IMR-90 (cell line): ENCODE data around the gene OR2M7. TPM values are rescaled to one million over a fixed set of nuclear protein-coding genes. Genes with fewer than 3 reads are reported as not detected.

ENCODE experiments used
- ATAC-seq: fragments of 200-7000 bp; cut with Tn5 transposase; 2 replicates; pipeline ENCODE4 v1.9.1; 2020; ENCODE audit warnings: low read depth, mild to moderate bottlenecking, moderate library complexity
- BruUV-seq: library from RNA; stranded (reverse); fragments of 400-500 nt; replicated peaks from 2 replicates; lab custom pipeline; 2021; lab: Mats Ljungman, UMichigan
- CTCF ChIA-PET: fragments of 300-600 bp; formaldehyde crosslinking; extraction: SDS; loops from one replicate; lab custom pipeline; 2021; ENCODE audit warnings: antibody characterized with exemption; lab: Yijun Ruan, JAX
- POLR2A ChIA-PET: fragments of 300-600 bp; sonication (Branson Sonifier 250); formaldehyde crosslinking; loops from one replicate; lab custom pipeline; 2022; ENCODE audit warnings: antibody characterized with exemption; ENCODE audit not compliant: unreplicated experiment; lab: Charles Lee
- DNase-seq: peaks from one replicate; pipeline ENCODE4 v3.0.0; 2013
- H2AFZ ChIP-seq: replicated peaks from 2 replicates; pipeline ENCODE3; 2013; ENCODE audit warnings: low read length, mild to moderate bottlenecking; ENCODE audit not compliant: poor library complexity
- H2AK5ac ChIP-seq: 2 replicates; pipeline ENCODE4 v1.6.1; 2013; ENCODE audit warnings: low read depth, low read length, inconsistent platforms
- H2AK9ac ChIP-seq: replicated peaks from 2 replicates; pipeline ENCODE3; 2013; ENCODE audit warnings: mild to moderate bottlenecking, low read depth, low read length, moderate library complexity; ENCODE audit not compliant: poor library complexity
- H2BK120ac ChIP-seq: 2 replicates; pipeline ENCODE4 v1.6.1; 2013; ENCODE audit warnings: low read depth, low read length, inconsistent platforms
- H2BK15ac ChIP-seq: 3 replicates; pipeline ENCODE4 v1.6.1; 2013; ENCODE audit warnings: low read depth, low read length, inconsistent platforms
- H2BK20ac ChIP-seq: 2 replicates; pipeline ENCODE4 v1.6.1; 2013; ENCODE audit warnings: low read depth, mild to moderate bottlenecking, inconsistent platforms, low read length, moderate library complexity
- H2BK5ac ChIP-seq: 2 replicates; pipeline ENCODE4 v1.6.1; 2013; ENCODE audit warnings: mild to moderate bottlenecking, low read depth, low read length, inconsistent platforms; ENCODE audit not compliant: poor library complexity, severe bottlenecking
- H3K14ac ChIP-seq: replicated peaks from 2 replicates; pipeline ENCODE4 v1.6.1; 2013; ENCODE audit warnings: low read depth, low read length, inconsistent platforms
- H3K18ac ChIP-seq: 2 replicates; pipeline ENCODE4 v1.6.1; 2013; ENCODE audit warnings: low read depth, low read length, control low read depth
- H3K23ac ChIP-seq: 2 replicates; pipeline ENCODE4 v1.6.1; 2013; ENCODE audit warnings: low read depth, low read length, inconsistent platforms
- H3K27ac ChIP-seq: 2 replicates; pipeline ENCODE4 v1.5.1; 2013; ENCODE audit warnings: mild to moderate bottlenecking, control low read depth, low read length; ENCODE audit not compliant: insufficient read depth
- H3K27me3 ChIP-seq: 2 replicates; pipeline ENCODE4 v1.6.1; 2013; ENCODE audit warnings: low read length; ENCODE audit not compliant: control insufficient read depth, insufficient read depth
- H3K36me3 ChIP-seq: 2 replicates; pipeline ENCODE4 v1.6.1; 2013; ENCODE audit warnings: low read length, mixed read lengths; ENCODE audit not compliant: control insufficient read depth, insufficient read depth
- H3K4ac ChIP-seq: 2 replicates; pipeline ENCODE4 v1.6.1; 2013; ENCODE audit warnings: low read depth, low read length, inconsistent platforms
- H3K4me1 ChIP-seq: 2 replicates; pipeline ENCODE4 v1.6.1; 2013; ENCODE audit warnings: low read length, mixed read lengths; ENCODE audit not compliant: control insufficient read depth, insufficient read depth
- H3K4me2 ChIP-seq: 2 replicates; pipeline ENCODE4 v1.6.1; 2013; ENCODE audit warnings: low read depth, mild to moderate bottlenecking, control low read depth, low read length, moderate library complexity
- H3K4me3 ChIP-seq: 2 replicates; pipeline ENCODE4 v1.5.1; 2013; ENCODE audit warnings: low read depth, mild to moderate bottlenecking, control low read depth, low read length, moderate library complexity; ENCODE audit not compliant: insufficient read depth
- H3K56ac ChIP-seq: 2 replicates; pipeline ENCODE4 v1.6.1; 2013; ENCODE audit warnings: low read length, inconsistent platforms; ENCODE audit not compliant: insufficient read depth; ENCODE audit errors: extremely low read depth
- H3K79me1 ChIP-seq, 2 experiments: 2 replicates each; pipeline ENCODE4 v1.6.1; 2013; ENCODE audit warnings: low read length in 2 of 2, inconsistent platforms in 1 of 2, low read depth in 1 of 2
- H3K9ac ChIP-seq: 2 replicates; pipeline ENCODE4 v1.6.1; 2013; ENCODE audit warnings: low read depth, low read length, control low read depth
- H3K9me1 ChIP-seq: 2 replicates; pipeline ENCODE4 v1.6.1; 2013; ENCODE audit warnings: low read length, inconsistent platforms; ENCODE audit not compliant: insufficient read depth
- H3K9me3 ChIP-seq: 2 replicates; pipeline ENCODE4 v1.6.1; 2013; ENCODE audit warnings: low read length; ENCODE audit not compliant: control insufficient read depth, insufficient read depth
- H4K20me1 ChIP-seq: 2 replicates; pipeline ENCODE4 v1.6.1; 2013; ENCODE audit warnings: low read length, inconsistent platforms; ENCODE audit not compliant: insufficient read depth
- H4K5ac ChIP-seq: 2 replicates; pipeline ENCODE4 v1.6.1; 2013; ENCODE audit warnings: mild to moderate bottlenecking, low read depth, low read length, control low read depth
- H4K8ac ChIP-seq, 2 experiments: 2 replicates each; pipeline ENCODE4 v1.6.1; 2013; ENCODE audit warnings: low read depth in 2 of 2, low read length in 2 of 2, control low read depth in 1 of 2, inconsistent platforms in 1 of 2
- H4K91ac ChIP-seq: 2 replicates; pipeline ENCODE4 v1.6.1; 2013; ENCODE audit warnings: low read depth, low read length, inconsistent platforms; ENCODE audit not compliant: insufficient read depth
- BHLHE40 ChIP-seq: fragments of 150-350 bp; IDR thresholded peaks from 2 replicates; pipeline ENCODE4 v1.6.1; 2016; ENCODE audit warnings: mild to moderate bottlenecking, low read depth, low read length
- CEBPB ChIP-seq: IDR thresholded peaks from 2 replicates; pipeline ENCODE4 v1.6.1; 2012; ENCODE audit warnings: low read depth, low read length, improper control_type of control experiment
- CHD1 ChIP-seq: IDR thresholded peaks from 2 replicates; pipeline ENCODE4 v1.6.1; 2012; ENCODE audit warnings: low read depth, low read length, improper control_type of control experiment
- CTCF ChIP-seq: conservative IDR thresholded peaks from 2 replicates; pipeline ENCODE4 v1.5.1; 2012; ENCODE audit warnings: mild to moderate bottlenecking, low read depth, low read length, improper control_type of control experiment
- ELK1 ChIP-seq: fragments of 150-350 bp; IDR thresholded peaks from 2 replicates; pipeline ENCODE4 v1.6.1; 2016; ENCODE audit warnings: low read depth, mild to moderate bottlenecking, low read length, moderate library complexity, borderline replicate concordance
- FOS ChIP-seq: fragments of 150-350 bp; IDR thresholded peaks from 2 replicates; pipeline ENCODE4 v1.6.1; 2016; ENCODE audit warnings: low read depth, low read length
- MAFK ChIP-seq: IDR thresholded peaks from 2 replicates; pipeline ENCODE4 v1.6.1; 2012; ENCODE audit warnings: low read depth, low read length, improper control_type of control experiment
- MAZ ChIP-seq: IDR thresholded peaks from 2 replicates; pipeline ENCODE4 v1.6.1; 2012; ENCODE audit warnings: low read depth, mild to moderate bottlenecking, low read length, improper control_type of control experiment, moderate library complexity, borderline replicate concordance
- MXI1 ChIP-seq: IDR thresholded peaks from 2 replicates; pipeline ENCODE4 v1.6.1; 2012; ENCODE audit warnings: low read depth, mild to moderate bottlenecking, low read length, moderate library complexity, borderline replicate concordance
- NFE2L2 ChIP-seq: fragments of 150-350 bp; IDR thresholded peaks from 2 replicates; pipeline ENCODE4 v1.6.1; 2016; ENCODE audit warnings: low read depth, mild to moderate bottlenecking, low read length
- POLR2A ChIP-seq: IDR thresholded peaks from 2 replicates; pipeline ENCODE4 v1.6.1; 2012; ENCODE audit warnings: mild to moderate bottlenecking, low read depth, low read length
- RAD21 ChIP-seq: IDR thresholded peaks from 2 replicates; pipeline ENCODE4 v1.6.1; 2012; ENCODE audit warnings: low read length, improper control_type of control experiment
- RCOR1 ChIP-seq: IDR thresholded peaks from 2 replicates; pipeline ENCODE4 v1.6.1; 2012; ENCODE audit warnings: mild to moderate bottlenecking, low read length, improper control_type of control experiment; ENCODE audit not compliant: insufficient replicate concordance
- RFX5 ChIP-seq: IDR thresholded peaks from 2 replicates; pipeline ENCODE4 v1.8.0; 2012; ENCODE audit warnings: low read depth, mild to moderate bottlenecking, low read length, moderate library complexity
- SMC3 ChIP-seq: fragments of 150-350 bp; IDR thresholded peaks from 2 replicates; pipeline ENCODE4 v1.6.1; 2016; ENCODE audit warnings: low read depth, mild to moderate bottlenecking, antibody characterized with exemption, low read length, moderate library complexity
- USF2 ChIP-seq: fragments of 150-350 bp; IDR thresholded peaks from 2 replicates; pipeline ENCODE4 v1.6.1; 2017; ENCODE audit warnings: mild to moderate bottlenecking, antibody characterized with exemption, low read length, low read depth
- WGBS, 2 experiments: methylation state at CpG; one replicate each; pipeline versions ENCODE4 v1.1.5 to v1.1.7; 2013; ENCODE audit warnings: missing lambda C conversion rate in 2 of 2; ENCODE audit not compliant: insufficient read length in 1 of 2; ENCODE audit errors: extremely low coverage in 2 of 2; 5-methylcytosine and 5-hydroxymethylcytosine counted together
- dilution Hi-C: fragments of 300-500 bp; cut with HindIII; formaldehyde crosslinking; loops from one replicate; pipeline ENCODE4 v1.14.3; 2018; ENCODE audit warnings: low sequenced_read_pairs; ENCODE audit not compliant: unreplicated experiment
- in situ Hi-C: fragments of 300-500 bp; cut with MboI; formaldehyde crosslinking; loops from 3 replicates; pipeline ENCODE4 v1.14.3; 2019; ENCODE audit warnings: low sequenced_read_pairs, inconsistent platforms, mixed read lengths
- intact Hi-C: fragments of 100-400 bp; cut with micrococcal nuclease; formaldehyde crosslinking; loops from 2 replicates; pipeline ENCODE4 v1.10.0; 2022
- polyA plus RNA-seq, 3 experiments: library from polyadenylated mRNA; depleted of rRNA; stranded (reverse); fragments of >200 nt; gene quantifications; 2 replicates each; pipeline ENCODE4 v1.2.3, GENCODE V29; 2012; ENCODE audit warnings: low replicate concordance in 1 of 3
- total RNA-seq: library from RNA; depleted of rRNA; stranded (reverse); fragments of >200 nt; gene quantifications from 2 replicates; pipeline ENCODE4 v1.2.3, GENCODE V29; 2012

Gene OR2M7
- total and polyA plus RNA-seq, 2 of the 4 experiments (the other 2 are of a cell fraction), result not detected

DNA sequence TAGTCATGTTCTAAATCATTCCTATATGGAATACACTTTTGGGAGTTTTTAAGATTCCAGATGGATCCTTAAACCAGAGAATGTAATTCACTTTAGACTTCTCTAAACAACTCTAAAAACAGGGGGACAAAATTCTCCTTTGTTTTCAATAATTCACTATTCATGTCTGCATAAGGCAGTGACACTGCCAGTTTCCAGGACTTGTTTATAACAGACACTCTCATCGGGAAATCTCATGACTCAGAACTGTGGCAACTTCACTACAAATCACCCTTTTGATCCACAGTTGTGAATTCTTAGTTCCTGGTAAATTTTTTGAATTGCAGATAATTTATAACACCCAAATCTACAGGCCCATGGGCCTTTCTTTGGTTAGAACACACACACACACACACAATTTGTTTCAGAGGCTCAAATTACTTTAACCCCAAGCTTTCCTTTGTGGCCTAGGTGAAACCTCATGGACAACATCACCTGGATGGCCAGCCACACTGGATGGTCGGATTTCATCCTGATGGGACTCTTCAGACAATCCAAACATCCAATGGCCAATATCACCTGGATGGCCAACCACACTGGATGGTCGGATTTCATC, 36.9 kb upstream of the OR2M7 start, which contains the start of gene OR2T4:
TSS of gene OR2T4 (plus strand) at position 545 of the 595 bp plus-strand sequence. CDS start at position 545, 0 bp downstream.
- H2BK120ac ChIP-seq, result no peak within 1 kb of the TSS
- no peaks in the 10 kb centered on the region for H3K4me1 ChIP-seq
- no peak within 1 kb of the TSS for H2AK5ac ChIP-seq
- H3K9me1 ChIP-seq, result no peaks in the 10 kb centered on the region
- H3K79me1 ChIP-seq, result no peaks in the 10 kb centered on the region
- H3K27me3 ChIP-seq, result no peaks in the 10 kb centered on the region
- TF ChIP-seq CTCF, result no peak
- TF ChIP-seq SMC3, result no peak
- no peak for TF ChIP-seq CEBPB
- no peak for TF ChIP-seq NFE2L2
- no peak for TF ChIP-seq BHLHE40
- no peak for TF ChIP-seq MAZ
- no peak for TF ChIP-seq RFX5
- no peak for TF ChIP-seq RAD21
- no peak for TF ChIP-seq RCOR1
- no peak for TF ChIP-seq POLR2A
- TF ChIP-seq ELK1, result no peak
- TF ChIP-seq FOS, result no peak
- TF ChIP-seq CHD1, result no peak
- no peak for TF ChIP-seq MXI1
- TF ChIP-seq USF2, result no peak
- TF ChIP-seq MAFK, result no peak
- no peaks in the 10 kb centered on the region for H3K36me3 ChIP-seq
- H3K23ac ChIP-seq, result no peak within 1 kb of the TSS
- dilution Hi-C loops (no loop called here), in situ Hi-C loops (no loop called here), intact Hi-C loops (no loop called here)
- no peak within 1 kb of the TSS for H3K4me3 ChIP-seq
- no peak for DNase-seq
- peaks cover 17% of the 10 kb centered on the region for H3K9me3 ChIP-seq
- no peak within 1 kb of the TSS for H3K4me2 ChIP-seq
- H2BK5ac ChIP-seq, result no peak within 1 kb of the TSS
- H3K14ac ChIP-seq, result no peak within 1 kb of the TSS
- no TSS peak for BruUV-seq
- no peak within 1 kb of the TSS for H3K18ac ChIP-seq
- H2AFZ ChIP-seq, result no peak within 1 kb of the TSS
- no peak within 1 kb of the TSS for H4K5ac ChIP-seq
- no peak within 1 kb of the TSS for H4K91ac ChIP-seq
- H4K20me1 ChIP-seq, result no peaks in the 10 kb centered on the region
- H3K4ac ChIP-seq, result no peak within 1 kb of the TSS
- no peak within 1 kb of the TSS for H3K9ac ChIP-seq
- H2BK20ac ChIP-seq, result no peak within 1 kb of the TSS
- H3K27ac ChIP-seq, result no peak within 1 kb of the TSS
- ChIA-PET CTCF (no interaction called here), POLR2A (no interaction called here)
- no peak within 1 kb of the TSS for H4K8ac ChIP-seq
- no peak within 1 kb of the TSS for H3K56ac ChIP-seq
- no peak within 1 kb of the TSS for H2AK9ac ChIP-seq
- WGBS, 2 experiments, result no CpG with 5 or more reads among the region's 3 CpGs
- ATAC-seq, result no peak
- no peak within 1 kb of the TSS for H2BK15ac ChIP-seq
